Measurements from ENCODE around the gene GRIK5.
"Not testable (repeated sequence)": the region's sequence is repeated elsewhere in the genome, so short reads cannot be mapped to it uniquely, and the experiment has no call there.

GRIK5 gene

GRCh38 chr19:42051166-42052115 is 18.6 kb downstream of the GRIK5 start:
- DNase-seq (ENCODE audit: low spot score): no peak

GRCh38 chr19:42048992-42049391 is 21.0 kb downstream of the GRIK5 start:
- no peak for DNase-seq (ENCODE audit: low spot score)

DNA sequence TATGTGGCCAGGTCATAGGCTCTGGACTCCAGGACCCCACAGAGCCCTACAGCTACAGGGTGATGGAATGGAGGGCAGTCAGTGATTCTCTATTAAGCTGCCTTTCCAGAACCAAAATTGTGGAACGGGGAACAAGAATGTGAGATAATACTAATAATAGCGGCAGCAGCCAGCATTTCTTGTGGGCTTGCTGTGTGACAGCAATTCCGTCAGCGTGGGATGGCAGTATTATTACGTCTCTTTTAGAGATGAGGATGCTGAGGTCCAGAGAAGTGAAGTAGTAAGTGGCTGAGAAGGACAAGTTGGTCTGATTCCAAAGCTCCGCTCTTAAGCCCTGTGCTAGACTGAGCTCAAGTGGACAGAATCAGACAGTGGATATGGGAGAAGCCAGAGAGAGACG is 24.4 kb downstream of the GRIK5 start:
- DNase-seq (ENCODE audit: low spot score): no peak

- DNase-seq (ENCODE audit: low spot score): no peak
Measured at GRCh38 chr19:42042455-42043170, 27.4 kb downstream of the GRIK5 start.

DNA sequence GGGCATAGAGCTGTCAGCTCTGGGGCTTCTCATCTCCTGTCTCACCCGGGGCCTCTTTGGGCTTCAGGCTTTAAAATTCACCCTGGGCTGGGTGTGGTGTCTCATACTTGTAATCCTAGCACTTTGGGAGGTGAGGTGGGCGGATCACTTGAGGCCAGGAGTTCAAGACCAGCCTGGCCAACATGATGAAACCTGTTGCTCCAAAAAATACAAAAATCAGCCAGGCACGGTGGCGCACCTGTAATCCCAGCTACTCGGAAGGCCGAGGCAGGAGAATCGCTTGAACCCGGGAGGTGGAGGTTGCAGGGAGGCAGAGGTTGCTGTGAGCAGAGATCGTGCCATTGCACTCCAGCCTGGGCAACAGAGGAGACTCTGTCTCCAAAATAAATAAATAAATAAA is 29.5 kb downstream of the GRIK5 start:
- not testable (repeated sequence) for DNase-seq (ENCODE audit: low spot score)

GRCh38 chr19:42040031-42040430 is 30.0 kb downstream of the GRIK5 start:
- DNase-seq (ENCODE audit: low spot score): no peak

GRCh38 chr19:42038666-42039065 is 31.3 kb downstream of the GRIK5 start:
- no peak for DNase-seq (ENCODE audit: low spot score)

DNA sequence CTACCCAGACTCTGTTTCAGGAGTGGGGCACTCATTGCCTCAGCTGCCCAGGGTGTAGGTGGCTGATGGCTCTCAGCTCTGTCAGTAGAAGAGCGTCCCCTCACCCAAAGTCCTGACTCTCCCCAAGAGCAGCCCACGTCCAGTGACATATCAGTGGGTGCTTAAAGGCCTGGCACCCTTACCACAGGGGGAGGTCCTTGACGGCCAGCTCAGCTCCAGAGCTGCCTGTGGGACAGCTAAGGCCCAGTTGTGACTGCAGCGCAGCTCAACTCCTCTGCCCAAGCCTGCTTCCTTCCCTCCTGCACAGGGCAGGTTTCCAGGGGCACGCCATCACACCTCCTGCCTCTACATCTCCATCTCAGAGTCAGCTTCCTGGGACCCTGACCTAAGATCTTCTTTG is 32.4 kb downstream of the GRIK5 start:
- no peak for DNase-seq (ENCODE audit: low spot score)

GRCh38 chr19:42034640-42035391 is 35.2 kb downstream of the GRIK5 start:
- peak; percentile 64 for DNase-seq (ENCODE audit: low spot score)

- no peak for DNase-seq (ENCODE audit: low spot score)
Measured at GRCh38 chr19:42033413-42033812, 36.6 kb downstream of the GRIK5 start.

- DNase-seq (ENCODE audit: low spot score): no peak
Measured at GRCh38 chr19:42032431-42032830, 37.6 kb downstream of the GRIK5 start.

- no peak for DNase-seq (ENCODE audit: low spot score)
Measured at GRCh38 chr19:42030645-42031440, 39.2 kb downstream of the GRIK5 start.

- DNase-seq (ENCODE audit: low spot score): peak; percentile 81
Measured at GRCh38 chr19:42028304-42029216, 41.4 kb downstream of the GRIK5 start.

- no peak for DNase-seq (ENCODE audit: low spot score)
Measured at GRCh38 chr19:42024622-42025111, 45.3 kb downstream of the GRIK5 start.

GRCh38 chr19:42023943-42024260 is 46.1 kb downstream of the GRIK5 start:
- DNase-seq (ENCODE audit: low spot score): no peak

- DNase-seq (ENCODE audit: low spot score): peak; percentile 65
Measured at GRCh38 chr19:42023121-42023942, 46.7 kb downstream of the GRIK5 start.

DNA sequence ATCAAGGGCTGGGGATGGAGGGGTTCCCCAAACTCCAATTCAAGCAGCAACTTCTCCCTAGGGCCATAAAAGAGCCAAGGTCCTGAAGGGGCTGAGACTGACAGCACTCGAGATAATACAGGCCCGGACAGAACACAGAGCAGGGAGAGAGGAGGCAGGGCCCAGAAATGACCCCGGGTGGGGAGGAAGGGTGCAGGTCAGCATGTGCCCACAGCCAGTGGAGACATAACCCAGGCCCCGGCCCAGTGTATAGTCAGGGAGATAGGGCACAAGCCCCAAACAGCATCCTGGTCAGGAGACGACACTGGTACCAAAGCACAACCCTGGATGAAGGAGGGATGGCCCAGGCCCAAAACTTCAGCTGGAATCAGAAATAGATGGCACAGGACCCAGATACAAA is 47.4 kb downstream of the GRIK5 start:
- DNase-seq (ENCODE audit: low spot score): no peak

- DNase-seq (ENCODE audit: low spot score): no peak
Measured at GRCh38 chr19:42021185-42021584, 48.8 kb downstream of the GRIK5 start.

- no peak for DNase-seq (ENCODE audit: low spot score)
Measured at GRCh38 chr19:42018503-42019193, 51.4 kb downstream of the GRIK5 start.

Data from ecto neural progenitor cell (in vitro differentiated cells).